A549 (cell line): Measurements from ENCODE around the gene UBAP1L. TPM values are rescaled to one million over a fixed set of nuclear protein-coding genes. Genes with fewer than 3 reads are reported as not detected.

ENCODE experiments used
- ATAC-seq, 2 experiments: fragments of 200-7000 bp in 1 of 2; fragments of >200 bp in 1 of 2; cut with Nextera tagmentation in 1 of 2; cut with Tn5 transposase in 1 of 2; 3 replicates each; pipeline versions ENCODE4 v1.8.0 to v1.9.1; 2018 to 2020; ENCODE audit warnings: mild to moderate bottlenecking in 1 of 2, moderate library complexity in 1 of 2
- CTCF ChIA-PET: fragments of 300-600 bp; sonication (Branson Sonifier 250); formaldehyde crosslinking; extraction: SDS; loops from one replicate; lab custom pipeline; 2021; ENCODE audit warnings: antibody characterized with exemption, inconsistent platforms; lab: Yijun Ruan, JAX
- POLR2A ChIA-PET: fragments of 350-600 bp; formaldehyde crosslinking; extraction: SDS; loops from one replicate; lab custom pipeline; 2021; ENCODE audit warnings: antibody characterized with exemption, inconsistent platforms; lab: Yijun Ruan, JAX
- DNase-seq, 2 experiments: peaks; one replicate each; pipeline versions ENCODE4 v3.0.0 to v3.0.0-alpha.2; 2011 to 2016; ENCODE audit warnings: low read depth in 1 of 2, low spot score in 1 of 2
- FAIRE-seq: peaks from 2 replicates; lab custom pipeline; 2011; peaks lifted over from hg19 to GRCh38; lab: Jason Lieb, UNC
- H3K27ac ChIP-seq, 2 experiments: fragments of >200 bp; sonication (Bioruptor Twin); formaldehyde crosslinking; 3 replicates each; pipeline ENCODE4 v1.5.1; 2016 to 2017
- H3K4me1 ChIP-seq: fragments of >200 bp; sonication (Bioruptor Twin); formaldehyde crosslinking; 3 replicates; pipeline ENCODE4 v1.6.1; 2016
- H3K4me2 ChIP-seq: fragments of >200 bp; sonication (Bioruptor Twin); formaldehyde crosslinking; 3 replicates; pipeline ENCODE4 v1.6.1; 2016
- H3K4me3 ChIP-seq: fragments of >200 bp; sonication (Bioruptor Twin); formaldehyde crosslinking; 3 replicates; pipeline ENCODE4 v1.5.1; 2016
- H3K9me3 ChIP-seq: fragments of >200 bp; sonication (Bioruptor Twin); formaldehyde crosslinking; 3 replicates; pipeline ENCODE4 v1.6.1; 2016
- ATOH8 ChIP-seq: fragments of 250-450 bp; sonication (Bioruptor Pico); IDR thresholded peaks from 2 replicates; pipeline ENCODE4 v1.5.0; 2020; ENCODE audit warnings: low read depth, mild to moderate bottlenecking, moderate library complexity
- BCL3 ChIP-seq: fragments of >200 bp; sonication (Bioruptor Twin); formaldehyde crosslinking; IDR thresholded peaks from 3 replicates; pipeline ENCODE4 v1.6.1; 2016
- BHLHE40 ChIP-seq: IDR thresholded peaks from 2 replicates; pipeline ENCODE4 v1.6.1; 2012; ENCODE audit warnings: low read depth, low read length, inconsistent platforms
- CBX2 ChIP-seq: fragments of 200-600 bp; sonication (generic); IDR thresholded peaks from 2 replicates; pipeline ENCODE4 v1.6.1; 2016; ENCODE audit warnings: low read depth, mild to moderate bottlenecking, borderline replicate concordance
- CEBPB ChIP-seq, 2 experiments: fragments of >200 bp in 1 of 2; sonication (Bioruptor Twin) in 1 of 2; formaldehyde crosslinking in 1 of 2; IDR thresholded peaks; 2 replicates each; pipeline ENCODE4 v1.6.1; 2012 to 2016
- CHD2 ChIP-seq: fragments of 150-350 bp; IDR thresholded peaks from 2 replicates; pipeline ENCODE4 v1.6.1; 2014; ENCODE audit warnings: low read length; ENCODE audit not compliant: partially characterized antibody
- CHD4 ChIP-seq: fragments of 200-600 bp; sonication (generic); IDR thresholded peaks from 2 replicates; pipeline ENCODE4 v1.6.1; 2016; ENCODE audit warnings: antibody characterized with exemption, mild to moderate bottlenecking, borderline replicate concordance
- E2F6 ChIP-seq: IDR thresholded peaks from 2 replicates; pipeline ENCODE4 v1.6.1; 2012; ENCODE audit warnings: low read depth, borderline replicate concordance
- EHMT2 ChIP-seq: fragments of 200-600 bp; sonication (generic); IDR thresholded peaks from 2 replicates; pipeline ENCODE4 v1.6.1; 2016; ENCODE audit warnings: antibody characterized with exemption, low read depth, mild to moderate bottlenecking, moderate library complexity
- FOXS1 ChIP-seq: fragments of 250-450 bp; sonication (Bioruptor Pico); IDR thresholded peaks from 2 replicates; pipeline ENCODE4 v1.5.0; 2020; ENCODE audit warnings: mild to moderate bottlenecking, moderate library complexity
- HES2 ChIP-seq: fragments of >200 bp; sonication (Bioruptor Twin); formaldehyde crosslinking; IDR thresholded peaks from 2 replicates; pipeline ENCODE4 v1.6.1; 2016
- HMGXB4 ChIP-seq: fragments of 250-450 bp; sonication (Bioruptor Pico); IDR thresholded peaks from 2 replicates; pipeline ENCODE4 v1.5.0; 2021; ENCODE audit warnings: mild to moderate bottlenecking, moderate library complexity, borderline replicate concordance
- HOXB13 ChIP-seq: fragments of 250-450 bp; sonication (Bioruptor Pico); IDR thresholded peaks from 2 replicates; pipeline ENCODE4 v1.5.0; 2020; ENCODE audit warnings: low read depth, mild to moderate bottlenecking, moderate library complexity
- JUN ChIP-seq, 2 experiments: fragments of >200 bp; sonication (Bioruptor Twin); formaldehyde crosslinking; IDR thresholded peaks; 2 replicates in 1 of 2; 3 replicates in 1 of 2; pipeline ENCODE4 v1.6.1; 2016 to 2017
- JUNB ChIP-seq: fragments of >200 bp; sonication (Bioruptor Twin); formaldehyde crosslinking; IDR thresholded peaks from 2 replicates; pipeline ENCODE4 v1.6.1; 2016
- KDM1A ChIP-seq: fragments of 200-600 bp; sonication (generic); IDR thresholded peaks from 2 replicates; pipeline ENCODE4 v1.6.1; 2016; ENCODE audit warnings: low read depth, mild to moderate bottlenecking
- MAFK ChIP-seq: fragments of 450-650 bp; IDR thresholded peaks from 2 replicates; pipeline ENCODE4 v1.6.1; 2014; ENCODE audit not compliant: partially characterized antibody
- MAX ChIP-seq: IDR thresholded peaks from 2 replicates; pipeline ENCODE4 v1.6.1; 2012
- MYC ChIP-seq: IDR thresholded peaks from 2 replicates; pipeline ENCODE4 v1.6.1; 2012; ENCODE audit warnings: mild to moderate bottlenecking, inconsistent platforms, low read length, improper control_type of control experiment, borderline replicate concordance
- NFE2L2 ChIP-seq: fragments of 150-350 bp; conservative IDR thresholded peaks from 2 replicates; pipeline ENCODE4 v1.6.1; 2014; ENCODE audit warnings: low read length
- NPAS2 ChIP-seq: fragments of 250-450 bp; sonication (Bioruptor Pico); IDR thresholded peaks from 2 replicates; pipeline ENCODE4 v1.8.0; 2022; ENCODE audit warnings: mild to moderate bottlenecking, moderate library complexity, borderline replicate concordance
- POLR2A ChIP-seq: IDR thresholded peaks from 2 replicates; pipeline ENCODE4 v1.6.1; 2012; ENCODE audit warnings: mild to moderate bottlenecking, low read length
- RARB ChIP-seq: fragments of 250-450 bp; sonication (Bioruptor Pico); IDR thresholded peaks from 2 replicates; pipeline ENCODE4 v1.8.0; 2021; ENCODE audit warnings: mild to moderate bottlenecking, moderate library complexity
- RCOR1 ChIP-seq: fragments of 150-350 bp; IDR thresholded peaks from 2 replicates; pipeline ENCODE4 v1.6.1; 2014; ENCODE audit warnings: antibody characterized with exemption, low read length, low read depth
- REST ChIP-seq: fragments of 200-600 bp; sonication (generic); IDR thresholded peaks from 2 replicates; pipeline ENCODE4 v1.6.1; 2016; ENCODE audit warnings: antibody characterized with exemption, mild to moderate bottlenecking, moderate library complexity
- RFX5 ChIP-seq: fragments of 450-650 bp; IDR thresholded peaks from 2 replicates; pipeline ENCODE4 v1.7.1; 2014; ENCODE audit warnings: antibody characterized with exemption, mild to moderate bottlenecking, moderate library complexity
- ZFP36 ChIP-seq: fragments of 450-650 bp; IDR thresholded peaks from 2 replicates; pipeline ENCODE4 v1.6.1; 2014; ENCODE audit warnings: borderline replicate concordance; ENCODE audit not compliant: partially characterized antibody
- ZNF302 ChIP-seq: fragments of 250-450 bp; sonication (Bioruptor Pico); IDR thresholded peaks from 2 replicates; pipeline ENCODE4 v1.9.0; 2021; ENCODE audit warnings: inconsistent platforms, mild to moderate bottlenecking, moderate library complexity
- WGBS: methylation state at CpG from one replicate; pipeline ENCODE4 v1.1.6; 2017; ENCODE audit errors: missing lambda C conversion rate; 5-methylcytosine and 5-hydroxymethylcytosine counted together
- polyA plus RNA-seq, 4 experiments: library from polyadenylated mRNA; depleted of rRNA in 3 of 4; stranded (reverse); fragments of >200 nt; fragmentation: RNase III in 1 of 4; extraction: RNeasy Plus Mini Kit Qiagen cat#74134 plus additional on column Dnase treatment in 1 of 4; gene quantifications; 2 replicates in 3 of 4; 3 replicates in 1 of 4; pipeline ENCODE4 v1.2.3, GENCODE V29; 2011 to 2017

The UBAP1L gene
- polyA plus RNA-seq, 2 of the 4 experiments (the other 2 are of a cell fraction) = 0.84 to 0.87 TPM

- TF ChIP-seq BCL3 = peak; percentile 95
- no peak for TF ChIP-seq ATOH8
- no peak for TF ChIP-seq RCOR1
- TF ChIP-seq JUN (IDR thresholded peaks at IDR 0.05) = peak; percentile 85 to 95; a peak in 4 of 5 replicates
- TF ChIP-seq JUNB = no peak
- no peak for TF ChIP-seq NFE2L2
- TF ChIP-seq RFX5 = no peak
- TF ChIP-seq HES2 = no peak
- no peak for TF ChIP-seq ZNF302 (CRISPR knock-in tag)
- TF ChIP-seq CEBPB (IDR thresholded peaks at IDR 0.05) = no peak
- no peak for TF ChIP-seq EHMT2
- TF ChIP-seq KDM1A = no peak
- no peak for TF ChIP-seq MYC
- TF ChIP-seq BHLHE40 = no peak
- TF ChIP-seq ZFP36 = no peak
- TF ChIP-seq CHD4 = no peak
- TF ChIP-seq NPAS2 = no peak
- TF ChIP-seq CBX2 = no peak
- no peak for TF ChIP-seq HOXB13 (CRISPR knock-in tag)
Observed at GRCh38 chr15:65133548-65134200, 18.7 kb upstream of the UBAP1L start, which contains the start of gene PDCD7 (continued).

- TF ChIP-seq CHD2 (peak; percentile 57), MAFK (no peak), E2F6 (peak; percentile 14; the same call in 1 of the 2 replicates), ZFP36 (no peak), HMGXB4 (CRISPR knock-in tag) (peak; percentile 39; the same call in 1 of the 2 replicates), RARB (CRISPR knock-in tag) (no peak), FOXS1 (CRISPR knock-in tag) (0 out of 2 replicates have a peak, but pooled peaks have one; percentile 32), POLR2A (peak; percentile 29; the same call in 1 of the 2 replicates), REST (0 out of 2 replicates have a peak, but pooled peaks have one; percentile 38), MAX (peak; percentile 33; the same call in 1 of the 2 replicates)
- Histone ChIP-seq H3K4me1 (peaks cover 11% of the 10 kb centered on the region), H3K4me3 (peak overlapping the region; percentile 81), H3K27ac (peak overlapping the region; percentile 78 to 86), H3K9me3 (peaks cover 18% of the 10 kb centered on the region), H3K4me2 (peak overlapping the region; percentile 90)
- WGBS = 2% methylated on average over 22 of the region's 93 CpGs
- DNase-seq = peak; percentile 55 to 75
- CTCF ChIA-PET = interaction anchor here (1.3 kb wide), 1 partner anchor 16 kb away, joined by 3 read pairs; no protein-coding TSS in a partner anchor
- POLR2A ChIA-PET = interaction anchor here (0.7 to 1.3 kb wide), 2 partner anchors 52 to 384 kb away, joined by 5 to 7 read pairs; partner anchors contain the start of genes CLPX and DPP8
- FAIRE-seq = no peak
- peak; percentile 76 to 80 for ATAC-seq
Observed at GRCh38 chr15:65132878-65133547, 18.0 kb upstream of the UBAP1L start.
